Renal cortex interstitium (tissue), 11 donors: ENCODE results near the gene HOXA7. TPM values are rescaled to one million over a fixed set of nuclear protein-coding genes. Genes with fewer than 3 reads are reported as not detected.

Experiments used
- DNase-seq, 11 donors: peaks; one replicate each; pipeline ENCODE4 v3.0.0-alpha.2; 2013; ENCODE audit warnings: low read depth in 9 of 11, low spot score in 4 of 11; ENCODE audit errors: extremely low read depth in 1 of 11
- polyA plus RNA-seq, 3 donors: library from polyadenylated mRNA; unstranded; fragments of 120-200 nt; gene quantifications; one replicate each; pipeline ENCODE4 v1.2.1, GENCODE V29; 2013; ENCODE audit not compliant: insufficient read length in 3 of 3

The HOXA7 gene
- polyA plus RNA-seq, 3 donors, result 24.3 to 31.7 (median 31.4) TPM

- no peak for DNase-seq
Observed at GRCh38 chr7:27144781-27145164, 11.7 kb downstream of the HOXA7 start.

- DNase-seq, result no peak
Observed at GRCh38 chr7:27143950-27144780, 12.3 kb downstream of the HOXA7 start.

GRCh38 chr7:27143023-27143949 lies 13.2 kb downstream of the HOXA7 start, which contains the start of gene HOXA5:
Gene HOXA5 (minus strand): TSS chr7:27143681. CDS start chr7:27143607, 74 bp downstream.
- DNase-seq, result peak in 8 of 11 donors; percentile 85 to 92 (median 88)

- DNase-seq, result no peak
Observed at GRCh38 chr7:27142580-27143022, 13.9 kb downstream of the HOXA7 start.

GRCh38 chr7:27141923-27142579 lies 14.4 kb downstream of the HOXA7 start:
- no peak for DNase-seq

GRCh38 chr7:27141137-27141922 lies 15.1 kb downstream of the HOXA7 start:
- DNase-seq, result no peak

- no peak for DNase-seq
Observed at GRCh38 chr7:27140126-27140857, 16.2 kb downstream of the HOXA7 start.

- DNase-seq, result no peak
Observed at GRCh38 chr7:27139334-27140125, 16.9 kb downstream of the HOXA7 start.

- no peak for DNase-seq
Observed at GRCh38 chr7:27138985-27139333, 17.5 kb downstream of the HOXA7 start.

- DNase-seq, result no peak
Observed at GRCh38 chr7:27138472-27138871, 18.0 kb downstream of the HOXA7 start.

GRCh38 chr7:27137640-27138315 lies 18.7 kb downstream of the HOXA7 start:
- DNase-seq, result no peak

- DNase-seq, result no peak
Observed at GRCh38 chr7:27134392-27134791, 22.1 kb downstream of the HOXA7 start.

GRCh38 chr7:27133409-27134231 lies 22.9 kb downstream of the HOXA7 start:
- DNase-seq, result no peak

GRCh38 chr7:27132978-27133377 lies 23.5 kb downstream of the HOXA7 start:
- DNase-seq, result no peak

- no peak for DNase-seq
Observed at GRCh38 chr7:27132214-27132613, 24.3 kb downstream of the HOXA7 start.

- DNase-seq, result no peak
Observed at GRCh38 chr7:27131390-27131819, 25.1 kb downstream of the HOXA7 start.
